DMS79 (cell line): ENCODE data around the gene CHMP1A.
A peak's percentile ranks its signal among the peaks of the same experiment; 100 is the strongest.
"Not testable (repeated sequence)": the region's sequence is repeated elsewhere in the genome, so short reads cannot be mapped to it uniquely, and the experiment has no call there.

ENCODE experiments used
- DNase-seq: peaks from one replicate; lab custom pipeline; 2025; lab: John Stamatoyannopoulos, UW

CHMP1A gene

DNA sequence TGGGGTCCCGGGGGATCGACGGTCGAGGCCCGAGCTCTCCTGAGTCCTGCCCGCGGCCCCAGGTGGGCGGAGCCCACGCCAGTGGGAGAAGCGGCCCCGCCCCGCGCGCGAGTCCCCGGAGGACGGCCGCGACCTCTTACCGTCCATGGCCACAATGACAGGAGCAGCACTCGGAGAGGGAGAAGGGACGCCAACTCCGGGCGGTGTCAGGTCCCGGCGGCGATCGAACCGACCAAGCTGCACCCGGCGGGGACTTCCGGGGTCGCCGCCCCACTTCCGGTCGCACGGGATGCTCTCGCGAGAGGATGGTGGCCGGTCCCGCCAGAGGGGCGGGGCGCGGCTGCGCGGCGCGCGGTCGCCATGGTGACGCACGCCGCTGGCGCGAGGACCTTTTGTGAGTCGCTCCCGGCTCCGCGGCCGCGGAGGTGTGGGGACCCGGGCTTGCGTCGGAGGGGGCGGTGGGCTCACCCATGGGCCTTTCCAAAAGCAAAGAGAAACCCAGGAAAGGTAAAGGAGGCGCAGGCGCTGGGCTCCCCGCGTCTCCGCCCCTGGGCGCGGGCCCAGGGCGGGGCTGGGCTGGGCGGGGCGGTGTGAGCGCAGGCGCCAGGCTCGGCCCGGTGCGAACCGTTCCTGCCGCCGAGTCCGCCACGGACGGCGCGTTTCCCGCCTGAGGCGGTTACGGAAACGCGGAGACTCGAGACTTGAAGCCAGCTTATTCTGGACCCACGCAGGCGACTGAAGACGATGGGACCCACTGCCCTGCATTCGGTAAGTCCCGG, at the start of gene CHMP1A, which contains the start of gene SPATA33:
CHMP1A (minus strand) TSS at position 267 of the 779 bp plus-strand sequence; CDS start at position 147, 120 bp downstream.
SPATA33 (plus strand) TSS at position 395 of the 779 bp plus-strand sequence; CDS start at position 471, 76 bp downstream.
- DNase-seq: peak; percentile 39

DNA sequence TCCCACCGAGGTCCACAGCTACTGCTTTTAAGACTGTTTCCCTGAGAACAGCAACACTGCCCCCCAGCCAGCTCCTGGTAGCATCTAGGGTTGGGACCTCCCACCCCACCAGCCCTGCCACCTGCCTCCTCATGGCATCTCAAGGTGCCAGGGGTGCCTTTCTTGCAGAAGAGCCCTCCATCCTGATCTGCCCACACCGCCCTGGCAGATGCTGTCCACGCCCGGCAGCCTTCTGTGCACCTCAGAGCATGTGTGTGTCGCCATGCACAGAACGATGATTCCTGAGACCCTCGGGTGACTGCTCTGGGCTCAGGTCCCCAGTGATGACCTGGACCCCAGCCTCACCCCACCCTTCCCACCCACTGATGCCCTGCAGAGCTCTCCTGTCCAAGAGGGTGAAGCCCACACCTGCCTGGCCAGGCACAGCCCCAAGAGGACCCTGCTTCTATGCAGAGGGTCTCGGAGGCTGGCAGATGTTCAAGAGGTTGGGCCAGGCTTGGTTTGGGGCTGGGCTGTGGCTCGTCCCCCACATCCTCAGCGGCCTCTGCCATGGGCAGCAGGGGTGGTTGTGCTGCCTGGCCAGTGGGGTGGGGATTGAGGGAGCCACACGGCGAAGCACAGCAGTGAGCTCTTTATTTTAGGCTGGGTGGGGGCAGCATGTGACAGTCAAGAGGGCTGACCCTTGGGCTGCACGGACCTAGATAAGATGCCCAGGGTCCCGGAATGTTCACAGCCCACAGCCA, 49.2 kb upstream of the CHMP1A start:
- DNase-seq: no peak

DNA sequence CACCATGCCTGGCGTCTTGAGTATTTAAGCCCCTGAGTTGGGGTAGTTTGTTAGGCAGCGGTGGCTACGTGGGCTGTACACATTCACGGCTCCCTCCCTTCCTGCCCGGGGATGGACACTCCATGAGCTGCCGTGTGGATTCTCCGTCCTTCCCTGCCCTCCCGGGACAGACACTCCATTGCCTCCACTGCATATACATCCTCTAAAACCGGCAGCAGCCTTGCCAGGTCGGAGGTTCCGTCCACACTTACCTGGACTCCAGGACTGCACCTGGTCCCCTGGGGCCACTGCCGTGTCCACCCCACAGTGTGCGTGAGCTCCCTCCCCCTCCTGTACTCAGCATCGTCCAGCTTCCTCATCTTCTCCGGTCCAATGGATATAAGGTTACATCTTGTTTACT, 47.5 kb upstream of the CHMP1A start:
- no peak for DNase-seq

DNA sequence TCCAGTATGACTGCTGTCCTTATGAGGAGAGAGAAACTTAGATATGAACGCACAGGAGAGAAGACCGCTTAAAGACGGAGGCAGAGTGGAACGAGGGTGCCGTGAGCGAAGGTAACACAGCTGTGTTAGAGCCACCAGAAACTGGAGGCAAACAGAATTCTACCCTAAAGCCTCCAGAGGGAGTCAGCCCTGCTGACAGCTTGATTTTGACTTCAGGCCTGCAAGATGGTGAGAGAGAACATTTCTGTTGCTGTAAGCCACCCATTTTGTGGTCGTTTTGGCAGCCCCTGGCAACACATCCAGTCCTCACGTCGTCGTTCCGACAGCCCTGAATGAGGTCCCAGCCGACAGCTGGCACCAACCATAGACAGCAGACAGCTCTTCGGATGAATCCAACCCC, 46.8 kb upstream of the CHMP1A start:
- DNase-seq: no peak

DNA sequence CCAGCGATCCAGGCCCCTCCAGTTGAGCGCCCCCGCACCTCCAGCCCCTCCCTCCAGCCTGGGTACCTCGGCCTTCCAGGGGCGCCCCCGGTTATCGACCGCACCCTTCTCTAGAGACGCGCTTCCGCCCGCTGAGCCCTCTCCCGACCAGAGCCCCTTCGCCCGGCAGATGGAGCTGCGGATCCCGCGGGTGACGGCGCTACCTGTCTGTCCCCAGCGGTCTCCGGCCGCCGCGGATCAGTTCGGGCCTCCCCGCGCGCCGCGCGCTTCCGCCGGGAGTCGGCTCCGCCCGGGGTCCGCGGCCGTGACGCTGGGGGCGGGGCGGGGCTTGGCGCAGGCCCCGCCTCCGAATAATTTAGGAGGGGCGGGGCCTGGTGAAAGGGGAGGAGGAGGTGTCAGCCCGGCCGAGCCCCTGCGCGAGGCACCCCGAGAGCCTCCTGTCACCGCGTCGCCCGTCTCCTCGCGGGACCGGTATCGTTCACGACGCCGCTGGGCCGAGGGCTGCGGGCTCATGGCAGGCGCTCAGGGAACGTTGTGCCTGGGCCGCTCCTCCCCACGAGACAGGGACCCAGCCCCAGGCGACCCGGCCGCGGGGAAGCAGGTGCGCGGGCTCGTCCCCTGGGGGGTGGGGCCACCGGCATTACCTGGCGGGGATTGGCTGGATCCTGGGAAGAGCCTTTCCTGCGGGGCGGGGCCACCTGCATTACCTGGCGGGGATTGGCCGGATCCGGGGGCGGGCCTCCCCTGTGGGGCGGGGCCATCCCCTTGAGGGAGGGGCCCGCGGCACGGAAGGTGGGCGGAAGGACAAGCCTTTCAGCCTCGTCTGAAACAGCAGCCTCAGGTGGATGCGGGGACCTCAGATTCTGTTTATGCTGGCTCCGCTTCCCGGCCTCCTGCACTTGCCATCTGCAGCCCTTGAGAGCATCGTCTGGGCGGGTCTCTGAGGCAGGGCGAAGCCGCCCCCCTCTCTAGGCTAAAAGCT, 44.2 kb upstream of the CHMP1A start, which contains the start of gene SPATA2L:
SPATA2L (minus strand) TSS at position 281 of the 982 bp plus-strand sequence. CDS start 473 bp downstream, outside the sequence.
- DNase-seq: peak; percentile 82

DNA sequence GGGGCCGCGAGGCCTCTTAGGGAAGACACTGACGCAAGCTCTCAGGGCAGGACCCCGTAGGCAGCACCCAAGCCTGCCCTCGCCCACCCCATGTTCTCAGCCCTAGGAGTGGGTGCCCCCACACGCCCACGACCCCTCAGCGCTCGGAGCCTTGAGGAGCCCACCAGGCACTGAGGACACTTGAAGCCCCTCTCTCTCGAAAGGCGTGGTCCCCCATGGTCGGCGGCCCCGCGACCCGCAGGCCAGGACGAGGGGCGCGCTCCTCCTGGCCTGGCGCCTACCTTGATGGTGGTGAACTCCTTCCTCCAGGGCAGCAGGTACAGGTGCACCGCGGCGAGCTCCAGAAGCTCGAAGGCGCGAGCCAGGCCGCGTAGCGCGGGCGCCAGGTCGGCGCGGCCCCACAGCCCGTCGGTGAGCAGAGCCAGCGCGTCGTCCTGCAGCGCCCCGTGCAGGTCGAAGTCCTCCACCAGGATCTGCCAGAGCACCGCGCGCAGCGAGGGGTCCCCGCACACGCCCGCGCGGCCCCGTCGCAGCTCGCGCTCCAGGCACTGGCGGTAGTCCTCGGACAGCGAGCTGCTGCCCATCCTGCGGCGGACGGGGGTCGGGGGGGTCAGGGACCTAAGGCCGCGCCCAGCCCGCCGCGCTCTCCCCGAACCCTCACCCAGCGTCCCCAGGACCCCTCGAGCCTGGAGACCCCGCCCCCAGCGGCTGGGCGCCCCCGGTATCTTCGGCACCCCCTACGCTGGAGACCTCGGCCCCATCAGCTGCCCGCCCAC, 43.3 kb upstream of the CHMP1A start:
- DNase-seq: no peak

DNA sequence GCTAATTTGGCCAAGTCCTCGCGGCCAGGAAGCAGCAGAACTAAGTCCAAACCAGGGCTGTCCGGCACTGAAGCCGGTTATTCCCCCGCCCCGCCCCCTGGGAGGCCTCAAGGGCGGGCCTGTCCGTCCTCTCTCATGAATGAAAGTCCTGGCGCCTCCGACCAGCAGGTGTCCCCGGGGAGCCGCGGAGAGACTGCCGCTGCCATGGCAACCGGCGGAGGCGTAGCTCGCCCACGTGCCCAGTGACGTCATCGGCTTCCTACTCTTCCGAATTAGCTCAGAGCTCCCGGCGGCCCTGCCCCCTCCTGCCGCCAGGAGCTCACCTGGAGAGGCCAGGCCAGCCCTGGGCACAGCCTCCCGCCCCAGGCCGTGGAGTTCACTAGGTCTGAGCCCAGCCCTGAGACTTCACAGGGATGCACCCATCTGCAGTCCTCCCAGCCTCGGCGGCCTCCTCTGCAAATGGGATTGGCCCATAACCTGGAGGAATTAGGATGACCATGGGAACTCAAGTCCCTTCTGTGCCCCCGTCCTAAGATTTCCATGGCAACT, 42.7 kb upstream of the CHMP1A start:
- peak; percentile 73 for DNase-seq

DNA sequence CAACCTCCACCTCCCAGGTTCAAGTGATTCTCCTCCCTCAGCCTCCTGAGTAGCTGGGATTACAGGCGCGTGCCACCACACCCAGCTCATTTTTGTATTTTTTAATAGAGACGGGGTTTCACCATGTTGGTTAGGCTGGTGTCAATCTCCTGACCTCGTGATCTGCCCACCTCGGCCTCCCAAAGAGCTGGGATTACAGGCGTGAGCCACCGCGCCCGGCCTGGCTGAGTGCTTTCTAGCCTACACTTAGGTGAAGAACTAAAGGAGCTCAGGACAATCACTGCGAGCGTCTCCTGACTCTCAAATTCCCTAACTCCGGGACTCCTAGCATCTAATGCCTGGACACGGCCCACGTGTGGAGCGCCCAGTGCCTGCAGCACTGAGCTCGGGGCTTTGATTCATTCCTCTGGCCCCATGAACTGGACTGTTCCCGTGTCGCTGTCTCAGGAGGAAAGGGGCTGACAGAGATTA, 42.2 kb upstream of the CHMP1A start:
- not testable (repeated sequence) for DNase-seq

DNA sequence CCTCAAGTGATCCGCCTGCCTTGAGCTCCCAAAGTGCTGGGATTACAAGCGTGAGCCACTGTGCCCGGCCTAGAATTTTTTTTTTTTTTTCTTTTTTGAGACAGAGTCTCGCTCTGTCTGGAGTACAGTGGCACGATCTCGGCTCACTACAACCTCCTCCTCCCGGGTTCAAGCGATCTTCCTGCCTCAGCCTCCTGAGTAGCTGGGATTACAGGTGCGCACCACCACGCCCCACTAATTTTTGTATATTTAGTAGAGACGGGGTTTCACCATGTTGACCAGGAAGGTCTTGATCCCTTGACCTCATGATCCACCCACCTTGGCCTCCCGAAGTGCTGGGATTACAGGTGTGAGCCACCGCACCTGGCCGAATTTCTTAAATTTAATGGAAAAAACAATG, 41.2 kb upstream of the CHMP1A start:
- DNase-seq: not testable (repeated sequence)

DNA sequence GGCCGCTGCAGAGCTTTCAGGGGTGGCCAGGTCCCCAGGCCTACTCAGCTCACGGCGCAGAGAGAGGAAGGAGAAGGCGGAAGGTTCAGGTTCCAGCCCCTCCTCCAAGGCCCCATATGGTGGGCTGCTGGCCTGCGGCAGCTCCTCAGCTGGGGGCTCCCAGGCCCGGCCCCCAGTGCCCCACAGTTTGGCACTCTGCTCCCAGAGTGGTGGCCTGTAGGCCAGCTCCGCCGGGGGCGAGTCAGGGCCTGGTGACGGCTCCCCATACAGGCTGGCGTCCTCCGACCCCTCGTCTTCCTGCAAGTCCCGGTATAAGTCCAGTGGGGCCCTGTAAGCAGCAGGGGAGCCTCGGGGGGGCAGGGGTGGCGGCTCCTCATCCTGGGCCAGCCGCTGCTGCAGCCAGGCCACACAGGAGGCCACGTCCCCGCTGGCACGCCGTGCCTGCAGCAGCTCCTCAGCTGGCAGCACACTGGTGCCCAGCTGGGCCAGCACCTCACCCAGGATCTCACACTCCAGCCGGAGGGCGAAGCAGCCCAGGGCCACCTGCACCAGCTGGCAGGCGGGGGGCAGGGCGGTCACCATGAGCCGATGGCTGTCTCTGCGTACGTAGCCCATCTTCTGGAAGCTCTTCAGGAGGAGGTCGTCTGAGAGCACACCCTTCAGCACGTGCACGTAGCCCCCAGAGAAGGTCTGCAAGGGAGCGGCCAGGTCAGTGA, 40.3 kb upstream of the CHMP1A start:
- DNase-seq: no peak

DNA sequence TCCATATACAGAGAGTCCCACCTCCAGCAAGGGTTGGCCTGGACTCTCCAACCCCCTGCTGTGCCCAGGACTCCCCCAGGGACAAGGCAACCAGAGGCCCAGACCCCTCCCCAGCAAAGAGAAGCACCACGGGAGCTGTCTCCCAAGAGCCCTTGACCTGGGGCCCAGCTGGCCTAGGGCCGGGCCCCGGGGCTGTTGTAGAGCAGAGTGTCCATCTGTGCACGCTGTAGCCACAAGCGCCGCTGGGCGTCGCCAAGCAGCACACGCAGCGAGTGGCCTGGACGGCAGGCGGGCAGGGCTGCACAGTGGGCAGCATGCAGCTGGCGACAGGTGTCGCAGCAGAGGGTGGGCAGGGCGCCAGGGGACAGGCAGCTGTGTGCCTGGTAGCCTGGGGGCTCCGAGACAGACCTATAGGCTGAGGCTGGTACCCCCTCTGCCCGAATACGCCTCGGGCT, 39.7 kb upstream of the CHMP1A start:
- DNase-seq: no peak

DNA sequence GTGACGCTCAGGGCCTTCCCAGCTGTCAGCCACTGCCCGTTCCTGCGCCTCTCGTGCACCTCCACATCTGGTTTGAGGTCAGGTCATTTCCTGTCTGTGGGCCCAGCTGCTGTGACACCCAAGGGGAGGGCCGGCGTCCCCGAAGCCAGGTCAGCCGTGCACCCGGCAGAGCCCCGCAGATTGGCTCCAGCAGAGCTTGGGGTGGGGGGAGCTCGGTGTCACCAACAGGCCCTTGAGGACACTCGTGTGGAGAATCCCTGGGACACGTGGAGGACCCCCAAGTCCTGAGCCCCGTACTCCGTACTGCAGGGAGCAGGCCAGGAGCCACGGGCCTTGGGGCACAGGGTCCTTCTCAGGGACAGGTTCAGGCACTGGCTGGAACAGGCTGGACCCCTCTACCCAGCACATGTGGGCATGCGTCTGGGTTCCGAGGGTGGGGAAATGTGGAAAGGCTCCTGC, 39.2 kb upstream of the CHMP1A start:
- no peak for DNase-seq

DNA sequence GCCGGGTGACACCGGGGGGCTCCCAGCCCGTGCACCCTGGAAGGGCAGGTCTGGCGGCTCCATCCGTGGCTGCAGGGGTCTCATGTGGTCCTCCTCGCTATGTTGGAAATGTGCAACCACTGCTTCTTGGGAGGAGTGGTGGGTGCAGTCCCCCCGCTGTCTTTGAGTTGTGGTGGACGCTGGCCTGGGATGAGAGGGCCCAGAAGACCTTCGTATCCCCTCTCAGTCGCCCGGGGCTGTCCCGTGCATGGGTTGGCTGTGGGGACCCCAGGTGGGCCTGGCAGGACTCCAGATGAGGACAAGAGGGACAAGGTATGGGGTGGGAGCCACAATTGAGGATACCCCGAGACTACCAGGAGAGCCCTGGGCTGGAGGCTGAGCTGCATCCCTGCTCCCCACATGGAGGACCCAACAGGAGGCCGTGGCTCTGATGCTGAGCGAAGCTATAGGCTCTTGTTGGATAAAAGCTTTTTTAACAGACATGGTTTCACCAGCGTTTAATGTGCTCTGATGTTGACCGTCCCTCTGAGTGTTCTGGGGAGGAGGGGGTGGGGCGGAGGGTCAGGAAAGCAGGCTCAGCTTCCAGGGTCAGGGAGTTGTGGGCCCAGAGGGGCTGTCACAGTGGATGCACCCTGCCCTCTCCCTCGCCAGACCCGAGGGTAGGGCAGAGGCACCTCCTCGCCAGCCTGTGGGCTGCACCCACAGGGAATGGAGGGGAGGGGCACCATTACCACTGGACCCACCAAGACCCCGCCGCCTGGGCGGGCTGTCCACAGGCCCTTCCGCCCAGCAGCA, 38.6 kb upstream of the CHMP1A start:
- no peak for DNase-seq

DNA sequence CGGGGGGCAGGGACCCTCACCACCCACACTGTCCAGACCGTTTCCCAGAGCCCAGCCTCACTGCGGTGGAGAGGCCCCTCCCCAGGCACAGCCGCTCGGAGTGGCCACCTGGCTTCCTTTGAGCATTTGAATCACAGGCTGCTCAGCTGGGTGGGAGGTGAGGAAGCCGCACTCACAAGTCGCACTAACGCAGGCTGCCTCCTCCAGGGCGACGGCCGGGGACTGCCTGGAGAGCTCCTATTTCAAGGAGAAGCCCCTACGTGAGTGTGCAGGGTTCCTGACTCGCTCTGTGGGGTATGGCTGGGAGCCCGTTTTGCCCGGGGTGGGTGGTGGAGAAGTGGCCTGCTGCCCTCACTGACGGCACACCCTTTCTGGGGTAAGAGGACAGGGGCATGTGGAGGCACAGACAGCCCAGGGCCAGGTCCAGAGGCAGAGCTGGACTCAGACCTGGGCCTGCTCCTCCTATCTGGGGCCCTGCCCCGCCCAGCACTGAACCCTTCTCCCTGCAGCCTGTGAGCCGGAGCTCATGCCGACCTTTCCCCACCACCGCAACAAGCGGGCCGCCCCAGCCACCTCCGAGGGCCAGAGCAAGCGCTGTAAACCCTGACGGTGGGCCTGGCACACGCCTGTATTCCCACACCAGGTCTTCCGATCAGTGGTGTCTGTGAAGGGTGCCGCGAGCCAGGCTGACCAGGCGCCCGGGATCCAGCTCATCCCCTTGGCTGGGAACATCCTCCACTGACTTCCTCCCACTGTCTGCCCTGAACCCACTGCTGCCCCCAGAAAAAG, 37.8 kb upstream of the CHMP1A start:
- no peak for DNase-seq

DNA sequence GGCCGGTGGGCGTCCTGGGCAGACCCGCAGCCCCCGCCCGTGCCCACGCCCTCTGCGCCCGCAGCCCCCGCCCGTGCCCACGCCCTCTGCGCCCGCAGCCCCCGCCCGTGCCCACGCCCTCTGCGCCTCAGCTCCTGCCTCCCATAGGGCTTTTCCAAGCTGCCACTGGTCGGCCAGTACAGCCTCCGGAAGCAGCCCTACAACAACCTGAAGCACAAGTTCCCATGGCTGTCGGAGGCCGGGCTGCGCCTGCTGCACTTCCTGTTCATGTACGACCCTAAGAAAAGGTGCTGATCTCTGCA, 37.2 kb upstream of the CHMP1A start:
- not testable (repeated sequence) for DNase-seq

DNA sequence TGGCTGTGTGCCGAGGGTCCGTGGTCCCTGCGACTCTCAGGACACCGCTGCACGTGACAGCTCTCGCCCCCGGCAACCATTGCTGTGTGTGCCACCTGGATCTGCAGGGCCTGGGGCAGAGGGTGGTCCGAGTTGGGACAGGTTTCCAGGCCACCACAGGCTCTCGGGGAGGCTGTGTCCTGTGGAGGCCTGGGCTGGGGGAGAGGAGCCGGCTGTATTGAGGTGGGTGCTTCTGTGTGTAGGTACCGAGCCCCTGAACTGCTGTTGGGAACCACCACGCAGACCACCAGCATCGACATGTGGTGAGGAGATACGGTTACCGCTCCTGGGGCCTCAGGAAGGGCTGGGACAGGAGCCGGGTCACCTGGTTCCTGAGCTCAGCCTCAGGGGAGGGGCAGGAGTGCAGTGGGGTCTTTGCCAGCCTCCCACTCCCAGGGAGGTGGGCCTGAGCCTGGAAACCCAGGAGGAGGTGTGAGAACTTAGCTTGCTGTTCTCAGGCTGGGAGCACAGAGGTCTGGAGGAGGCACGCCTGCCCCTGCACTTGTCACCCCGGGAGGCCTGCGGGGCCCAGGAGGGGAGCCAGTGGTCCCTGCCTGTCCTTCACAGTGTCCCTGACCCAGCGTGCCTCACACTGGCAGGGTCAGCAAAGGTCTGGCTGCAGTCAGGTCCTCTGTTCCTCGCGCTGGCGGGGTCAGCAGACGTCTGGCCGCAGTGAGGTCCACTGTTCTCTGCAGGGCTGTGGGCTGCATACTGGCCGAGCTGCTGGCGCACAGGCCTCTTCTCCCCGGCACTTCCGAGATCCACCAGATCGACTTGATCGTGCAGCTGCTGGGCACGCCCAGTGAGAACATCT, 36.6 kb upstream of the CHMP1A start:
- no peak for DNase-seq

DNA sequence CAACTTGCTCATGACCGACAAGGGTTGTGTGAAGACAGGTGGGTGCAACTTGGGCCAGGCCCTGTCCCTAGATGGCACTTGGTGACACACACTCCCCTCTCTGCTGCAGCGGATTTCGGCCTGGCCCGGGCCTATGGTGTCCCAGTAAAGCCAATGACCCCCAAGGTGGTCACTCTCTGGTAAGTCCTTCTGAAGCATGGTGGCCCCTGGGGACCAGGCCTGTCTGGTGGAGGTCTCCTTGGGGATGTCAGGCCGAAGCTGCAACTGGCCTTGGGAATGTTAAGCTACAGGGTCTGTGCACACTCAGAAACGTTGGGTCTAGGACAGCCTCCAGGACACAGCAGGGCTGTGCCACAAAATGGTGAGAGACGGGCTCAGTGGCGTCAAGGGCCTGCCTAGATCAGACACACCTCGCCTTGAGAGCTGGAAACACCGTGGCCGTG, 35.8 kb upstream of the CHMP1A start:
- DNase-seq: no peak
